Suprapubic skin (tissue), 4 donors: Measurements from ENCODE around the gene NATD1.

ENCODE experiments used
- EP300 ChIP-seq: sonication (generic); formaldehyde crosslinking; IDR thresholded peaks from one replicate; pipeline ENCODE4 v1.6.1; 2017; ENCODE audit warnings: antibody characterized with exemption
- POLR2AphosphoS5 ChIP-seq, 3 donors: sonication (generic); formaldehyde crosslinking; IDR thresholded peaks; one replicate each; pipeline ENCODE4 v1.6.1; 2017; ENCODE audit warnings: antibody characterized with exemption in 3 of 3
- TF ChIP-seq, protein P1 (sequence below), 2 donors: fragments of 200-600 bp in 1 of 2; fragments of 450-650 bp in 1 of 2; sonication (generic) in 1 of 2; IDR thresholded peaks; one replicate each; pipeline ENCODE4 v1.5.1; 2016 to 2019; ENCODE audit warnings: antibody characterized with exemption in 2 of 2, mild to moderate bottlenecking in 1 of 2, moderate library complexity in 1 of 2

DNA sequence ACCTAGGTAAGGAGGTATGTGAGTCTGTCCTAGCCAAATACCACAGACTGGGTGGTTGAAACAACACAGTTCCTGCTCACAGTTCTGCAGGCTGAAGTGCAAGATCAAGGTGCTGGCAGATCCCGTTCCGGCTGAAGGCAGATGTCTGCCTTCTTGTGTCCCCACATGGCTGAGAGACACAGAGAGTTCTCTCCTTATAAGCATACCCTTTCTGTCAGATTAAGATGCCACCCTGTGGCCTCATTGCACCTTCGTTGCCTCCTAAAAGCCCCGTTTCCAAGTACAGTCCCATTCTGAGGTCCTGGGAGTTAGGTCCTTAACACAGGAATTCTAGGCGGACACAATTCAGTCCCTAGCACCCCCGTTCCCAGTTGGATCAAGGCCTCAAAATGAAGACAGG is 30.1 kb downstream of the NATD1 start:
- TF ChIP-seq EP300, result no peak
- TF ChIP-seq POLR2AphosphoS5 (IDR thresholded peaks at IDR 0.05), result no peak
- TF ChIP-seq, protein P1, sequence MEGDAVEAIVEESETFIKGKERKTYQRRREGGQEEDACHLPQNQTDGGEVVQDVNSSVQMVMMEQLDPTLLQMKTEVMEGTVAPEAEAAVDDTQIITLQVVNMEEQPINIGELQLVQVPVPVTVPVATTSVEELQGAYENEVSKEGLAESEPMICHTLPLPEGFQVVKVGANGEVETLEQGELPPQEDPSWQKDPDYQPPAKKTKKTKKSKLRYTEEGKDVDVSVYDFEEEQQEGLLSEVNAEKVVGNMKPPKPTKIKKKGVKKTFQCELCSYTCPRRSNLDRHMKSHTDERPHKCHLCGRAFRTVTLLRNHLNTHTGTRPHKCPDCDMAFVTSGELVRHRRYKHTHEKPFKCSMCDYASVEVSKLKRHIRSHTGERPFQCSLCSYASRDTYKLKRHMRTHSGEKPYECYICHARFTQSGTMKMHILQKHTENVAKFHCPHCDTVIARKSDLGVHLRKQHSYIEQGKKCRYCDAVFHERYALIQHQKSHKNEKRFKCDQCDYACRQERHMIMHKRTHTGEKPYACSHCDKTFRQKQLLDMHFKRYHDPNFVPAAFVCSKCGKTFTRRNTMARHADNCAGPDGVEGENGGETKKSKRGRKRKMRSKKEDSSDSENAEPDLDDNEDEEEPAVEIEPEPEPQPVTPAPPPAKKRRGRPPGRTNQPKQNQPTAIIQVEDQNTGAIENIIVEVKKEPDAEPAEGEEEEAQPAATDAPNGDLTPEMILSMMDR (IDR thresholded peaks at IDR 0.05), result no peak
